Lung microvascular endothelial cell (primary cell): ENCODE data around the gene SLC12A5. TPM values are rescaled to one million over a fixed set of nuclear protein-coding genes. Genes with fewer than 3 reads are reported as not detected.
A peak's percentile ranks its signal among the peaks of the same experiment; 100 is the strongest.
"Not testable (repeated sequence)": the region's sequence is repeated elsewhere in the genome, so short reads cannot be mapped to it uniquely, and the experiment has no call there.

ENCODE experiments used
- DNase-seq, 2 donors: peaks; one replicate each; pipeline versions ENCODE4 v3.0.0 to v3.0.0-alpha.2; 2010; ENCODE audit warnings: low read depth in 2 of 2
- total RNA-seq: library from RNA; depleted of rRNA; stranded (reverse); fragments of >200 nt; gene quantifications from 2 replicates; pipeline ENCODE4 v1.2.1, GENCODE V29; 2014

The SLC12A5 gene
- total RNA-seq, result 0.20 and 0.44 TPM in 2 replicates

GRCh38 chr20:46028772-46029371 lies at the start of gene SLC12A5:
Gene SLC12A5 (plus strand): TSS chr20:46029215. CDS start chr20:46029345, 130 bp downstream.
- DNase-seq, result no peak

- DNase-seq, result no peak
Observed at GRCh38 chr20:45981261-45981660, 47.8 kb upstream of the SLC12A5 start.

GRCh38 chr20:45983279-45983743 lies 45.7 kb upstream of the SLC12A5 start:
- DNase-seq, result no peak

GRCh38 chr20:45985573-45985972 lies 43.4 kb upstream of the SLC12A5 start:
- peak in 1 of 2 donors; percentile 10 for DNase-seq

- peak; percentile 69 to 72 for DNase-seq
Observed at GRCh38 chr20:45987108-45987780, 41.8 kb upstream of the SLC12A5 start.

- not testable (repeated sequence) for DNase-seq
Observed at GRCh38 chr20:45988830-45989229, 40.2 kb upstream of the SLC12A5 start.

GRCh38 chr20:45991616-45992015 lies 37.4 kb upstream of the SLC12A5 start:
- DNase-seq, result no peak

- DNase-seq, result no peak
Observed at GRCh38 chr20:45993197-45993951, 35.6 kb upstream of the SLC12A5 start.

GRCh38 chr20:45994761-45995493 lies 34.1 kb upstream of the SLC12A5 start:
- DNase-seq, result no peak

GRCh38 chr20:45995495-45996097 lies 33.4 kb upstream of the SLC12A5 start:
- not testable (repeated sequence) for DNase-seq

- DNase-seq, result no peak
Observed at GRCh38 chr20:45997187-45997586, 31.8 kb upstream of the SLC12A5 start.

- no peak for DNase-seq
Observed at GRCh38 chr20:45998337-45998736, 30.7 kb upstream of the SLC12A5 start.

GRCh38 chr20:45998761-45999160 lies 30.3 kb upstream of the SLC12A5 start:
- DNase-seq, result no peak

GRCh38 chr20:45999557-46000261 lies 29.3 kb upstream of the SLC12A5 start:
- no peak for DNase-seq

- DNase-seq, result no peak
Observed at GRCh38 chr20:46000262-46000996, 28.6 kb upstream of the SLC12A5 start.

GRCh38 chr20:46001498-46001897 lies 27.5 kb upstream of the SLC12A5 start:
- DNase-seq, result no peak

- DNase-seq, result no peak
Observed at GRCh38 chr20:46002008-46002407, 27.0 kb upstream of the SLC12A5 start.

- no peak for DNase-seq
Observed at GRCh38 chr20:46004187-46004586, 24.8 kb upstream of the SLC12A5 start.

- DNase-seq, result no peak
Observed at GRCh38 chr20:46004889-46005473, 24.0 kb upstream of the SLC12A5 start.
